Inflammatory macrophage (primary cell): Measurements from ENCODE around the gene TNFAIP8.

Experiments
- DNase-seq, 2 donors: peaks; one replicate each; pipeline ENCODE4 v3.0.0-alpha.2; 2020 to 2022

Gene TNFAIP8

GRCh38 chr5:119397518-119398380 lies 41.9 kb downstream of the TNFAIP8 start:
- DNase-seq: peak in 1 of 2 donors; percentile 55

GRCh38 chr5:119398727-119399466 lies 43.1 kb downstream of the TNFAIP8 start:
- DNase-seq: no peak

DNA sequence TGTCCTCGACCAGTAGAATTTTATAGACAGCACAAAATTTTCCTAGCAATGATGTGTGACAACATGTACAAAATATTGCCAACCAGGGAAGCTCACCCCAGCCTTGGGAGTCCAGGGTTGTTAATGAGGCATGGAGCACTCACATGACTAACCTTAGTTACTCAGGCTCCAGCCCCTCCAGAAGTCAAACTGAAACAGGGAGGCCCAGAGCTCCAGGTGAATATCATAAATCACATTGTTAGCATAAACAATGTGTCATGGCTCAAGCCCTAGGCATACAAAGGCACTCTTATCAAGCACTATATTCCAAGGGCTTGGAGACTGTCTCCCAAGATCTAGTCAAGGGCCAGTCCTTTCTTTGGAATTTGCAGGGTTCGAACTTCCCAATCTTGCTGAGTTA lies 44.4 kb downstream of the TNFAIP8 start:
- DNase-seq: no peak

GRCh38 chr5:119402081-119402480 lies 46.3 kb downstream of the TNFAIP8 start:
- DNase-seq: no peak

DNA sequence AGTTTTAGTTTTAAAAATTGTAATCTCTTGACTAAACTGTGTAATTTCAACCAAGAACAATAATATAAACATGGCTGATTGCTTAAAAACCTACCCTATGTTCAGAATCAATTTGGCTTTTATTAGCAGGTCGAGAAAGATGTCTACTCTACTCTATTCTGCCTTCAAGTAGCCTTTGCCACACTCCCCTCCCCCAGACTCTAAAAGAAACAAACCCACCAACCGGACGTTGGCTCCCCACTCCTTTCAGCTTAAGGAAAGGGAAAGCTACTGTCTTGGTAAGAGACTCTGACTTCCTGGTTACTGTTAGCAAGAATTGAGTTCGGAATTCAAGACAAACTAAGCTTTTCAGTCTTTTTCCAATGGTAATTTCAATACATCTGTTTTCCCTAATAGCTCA lies 46.7 kb downstream of the TNFAIP8 start:
- no peak for DNase-seq

DNA sequence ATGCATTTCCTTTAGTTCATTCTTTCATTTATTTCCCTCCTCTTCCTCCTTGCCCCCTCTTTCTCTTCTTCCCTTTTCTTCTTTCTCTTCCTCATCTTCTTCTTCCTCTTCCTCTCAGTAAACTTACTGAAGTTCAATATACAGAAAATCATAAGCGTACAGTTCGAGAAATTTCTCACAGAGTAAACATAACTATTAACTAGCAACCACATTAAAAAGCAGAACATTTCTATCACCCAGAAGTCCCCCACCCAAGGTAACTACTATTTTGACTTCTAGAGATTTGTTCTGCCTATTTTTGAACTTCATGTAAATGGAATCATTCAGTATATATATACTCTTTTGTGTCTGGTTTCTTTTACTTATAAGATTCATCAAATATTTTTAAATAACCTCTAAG lies 48.2 kb downstream of the TNFAIP8 start:
- no peak for DNase-seq

DNA sequence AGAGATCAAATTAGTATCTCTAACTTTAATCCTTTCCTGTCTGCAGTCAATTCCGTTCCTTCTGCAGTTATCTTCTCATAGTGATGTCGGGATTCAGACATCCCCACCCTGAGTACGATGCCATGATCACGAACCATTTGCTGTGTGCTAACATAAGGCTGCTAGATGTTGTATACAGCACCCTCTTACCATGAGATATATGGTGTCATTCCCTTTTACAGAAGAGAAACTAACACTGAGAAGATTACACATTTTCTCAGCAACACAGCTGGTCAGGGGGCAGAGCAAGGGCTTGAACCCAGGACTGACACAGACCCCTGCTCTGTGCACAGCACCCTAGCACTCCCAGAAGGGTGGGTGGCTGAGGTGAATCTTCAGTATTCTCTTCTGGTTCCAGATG lies 49.6 kb downstream of the TNFAIP8 start:
- peak in 1 of 2 donors; percentile 27 for DNase-seq

- no peak for DNase-seq
Observed at GRCh38 chr5:119406551-119407110, 50.8 kb downstream of the TNFAIP8 start.

DNA sequence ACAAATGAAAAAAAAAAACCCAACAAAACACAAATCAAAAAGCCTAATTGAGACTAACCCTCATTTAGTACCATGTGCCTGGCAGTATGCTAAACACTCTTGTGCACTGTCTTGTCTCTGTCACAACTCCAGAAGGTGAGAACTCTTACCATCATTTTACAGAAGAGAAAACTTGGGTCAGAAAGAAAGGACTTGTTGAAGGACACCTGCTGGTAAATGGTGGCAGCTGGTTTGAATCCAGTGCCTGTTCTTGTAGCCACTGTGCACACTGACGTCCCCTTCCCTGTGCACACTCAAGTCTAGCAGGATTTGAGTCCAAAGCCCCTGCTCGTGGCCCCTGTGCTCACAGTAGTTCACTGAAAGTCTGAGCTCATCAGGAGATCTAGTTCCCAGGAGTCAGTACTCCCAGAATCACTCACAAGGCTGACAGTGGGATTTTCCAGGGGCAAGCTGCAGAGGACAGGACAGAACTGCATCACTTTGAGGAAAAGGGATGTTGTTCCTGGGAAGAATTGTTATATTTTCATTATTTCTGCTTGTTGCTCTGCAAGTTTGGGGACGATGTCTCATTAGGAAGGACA lies 53.5 kb downstream of the TNFAIP8 start:
- no peak for DNase-seq

GRCh38 chr5:119410448-119411159 lies 54.8 kb downstream of the TNFAIP8 start:
- DNase-seq: no peak

GRCh38 chr5:119411361-119412278 lies 55.8 kb downstream of the TNFAIP8 start:
- DNase-seq: peak; percentile 79 to 85

- DNase-seq: no peak
Observed at GRCh38 chr5:119412279-119413227, 56.7 kb downstream of the TNFAIP8 start.

DNA sequence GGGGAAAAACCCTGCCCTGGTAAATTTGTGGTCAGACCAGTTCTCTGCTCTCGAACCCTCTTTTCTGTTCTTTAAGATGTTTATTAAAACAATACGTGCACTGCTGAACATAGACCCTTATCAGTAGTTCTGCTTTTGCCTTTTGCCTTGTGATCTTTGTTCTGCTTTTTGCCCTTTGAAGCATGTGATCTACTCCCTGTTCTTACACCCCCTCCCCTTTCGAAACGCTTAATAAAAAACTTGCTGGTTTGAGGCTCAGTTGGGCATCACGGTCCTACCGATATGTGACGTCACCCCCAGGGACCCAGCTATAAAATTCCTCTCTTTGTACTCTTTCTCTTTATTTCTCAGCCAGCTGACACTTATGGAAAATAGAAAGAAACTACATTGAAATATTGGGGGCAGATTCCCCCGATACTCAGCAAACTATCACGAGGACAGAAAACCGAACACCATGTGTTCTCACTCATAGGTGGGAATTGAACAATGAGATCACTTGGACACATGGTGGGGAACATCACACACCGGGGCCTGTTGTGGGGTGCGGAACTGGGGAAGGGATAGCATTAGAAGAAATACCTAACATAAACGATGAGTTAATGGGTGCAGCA lies 58.4 kb downstream of the TNFAIP8 start:
- DNase-seq: peak; percentile 83

- DNase-seq: peak; percentile 37 to 43
Observed at GRCh38 chr5:119417891-119418605, 62.2 kb downstream of the TNFAIP8 start.

- DNase-seq: no peak
Observed at GRCh38 chr5:119418606-119419100, 62.8 kb downstream of the TNFAIP8 start.

GRCh38 chr5:119420169-119420568 lies 64.3 kb downstream of the TNFAIP8 start:
- DNase-seq: peak; percentile 49 to 50

- peak; percentile 71 to 74 for DNase-seq
Observed at GRCh38 chr5:119426057-119426456, 70.2 kb downstream of the TNFAIP8 start.

DNA sequence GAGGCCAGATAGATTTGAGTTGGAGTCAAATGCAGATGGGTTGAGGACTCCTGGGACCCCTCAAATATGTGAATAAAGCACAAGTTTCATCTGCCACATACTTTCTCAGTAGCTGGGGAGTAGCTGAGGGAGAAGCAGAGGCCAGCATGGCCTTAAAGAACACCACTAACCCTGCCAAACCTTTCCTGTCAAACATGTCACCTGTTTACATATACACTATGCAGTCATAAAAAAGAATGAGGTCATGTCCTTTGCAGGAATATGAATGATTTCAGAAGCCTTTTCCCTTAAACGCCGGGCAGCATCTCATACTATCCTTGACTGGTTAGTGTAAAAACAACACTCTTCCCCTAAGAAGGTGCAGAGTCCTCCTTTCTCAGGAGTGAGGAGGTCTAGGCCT lies 71.2 kb downstream of the TNFAIP8 start:
- DNase-seq: no peak

DNA sequence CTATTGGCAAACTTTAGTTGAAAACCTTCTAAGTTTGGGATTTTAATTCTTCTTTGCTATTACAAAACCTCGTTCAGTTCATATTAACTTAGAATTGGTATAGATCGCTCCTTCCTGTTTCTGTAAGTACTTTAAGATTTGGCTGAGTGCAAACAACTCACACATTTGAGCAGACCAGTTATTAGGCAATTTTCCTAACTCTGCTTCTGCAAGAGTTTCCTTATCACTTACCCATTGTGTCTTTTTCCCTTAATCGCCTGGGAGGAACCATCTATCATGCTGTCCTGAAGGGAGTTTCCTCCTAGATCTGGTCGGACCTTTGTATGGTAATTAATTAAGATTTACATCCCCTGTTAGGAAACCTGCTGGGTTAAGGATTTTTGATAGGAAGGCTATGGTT lies 71.8 kb downstream of the TNFAIP8 start:
- peak; percentile 63 to 70 for DNase-seq
